ENCODE results near the gene RPL7L1.

- TF ChIP-seq CTCF (conservative IDR thresholded peaks at IDR 0.05 in 1 of 2, IDR thresholded peaks at IDR 0.05 in 1 of 2; ENCODE audit: low read depth in 1 of 2, low read length in 2 of 2) (peak; percentile 75 to 82), EZH2 (IDR thresholded peaks at IDR 0.05; ENCODE audit: low read length, missing control alignments) (no peak)
Measured at GRCh38 chr6:42901538-42901957, 22.1 kb downstream of the RPL7L1 start.

Measured in fibroblast of lung (primary cell).